Hepatocyte (in vitro differentiated cells): Measurements from ENCODE around the gene CLEC16A. TPM values are rescaled to one million over a fixed set of nuclear protein-coding genes. Genes with fewer than 3 reads are reported as not detected.

ENCODE experiments used
- DNase-seq: peaks from one replicate; pipeline ENCODE4 v3.0.0-alpha.2; 2016; ENCODE audit warnings: low spot score
- H2AFZ ChIP-seq: fragments of 200-600 bp; sonication (generic); 2 replicates; pipeline ENCODE4 v1.6.0; 2016; ENCODE audit warnings: antibody characterized with exemption, mild to moderate bottlenecking
- H3K27ac ChIP-seq: fragments of 200-600 bp; sonication (generic); 2 replicates; pipeline ENCODE4 v1.5.1; 2016; ENCODE audit warnings: mild to moderate bottlenecking
- H3K27me3 ChIP-seq: fragments of 200-600 bp; sonication (generic); 2 replicates; pipeline ENCODE4 v1.6.1; 2016
- H3K36me3 ChIP-seq: fragments of 200-600 bp; sonication (generic); replicated peaks from 2 replicates; pipeline ENCODE4 v1.5.1; 2016; ENCODE audit warnings: low read depth; ENCODE audit not compliant: insufficient read depth
- H3K4me1 ChIP-seq: fragments of 200-600 bp; sonication (generic); 2 replicates; pipeline ENCODE4 v1.5.1; 2016; ENCODE audit warnings: mild to moderate bottlenecking, moderate library complexity; ENCODE audit not compliant: insufficient read depth
- H3K4me2 ChIP-seq: fragments of 200-600 bp; sonication (generic); 2 replicates; pipeline ENCODE4 v1.6.0; 2016
- H3K4me3 ChIP-seq: fragments of 200-600 bp; sonication (generic); 2 replicates; pipeline ENCODE4 v1.5.1; 2016; ENCODE audit warnings: mild to moderate bottlenecking
- H3K79me2 ChIP-seq: fragments of 200-600 bp; sonication (generic); 2 replicates; pipeline ENCODE4 v1.6.0; 2017; ENCODE audit warnings: mild to moderate bottlenecking
- H3K9me2 ChIP-seq: fragments of 200-600 bp; sonication (generic); replicated peaks from 2 replicates; pipeline ENCODE4 v1.6.0; 2017; ENCODE audit warnings: mild to moderate bottlenecking; ENCODE audit not compliant: insufficient read depth
- H3K9me3 ChIP-seq: fragments of 200-600 bp; sonication (generic); 2 replicates; pipeline ENCODE4 v1.5.1; 2016; ENCODE audit warnings: low read depth, mild to moderate bottlenecking
- H4K20me1 ChIP-seq: fragments of 200-600 bp; sonication (generic); 2 replicates; pipeline ENCODE4 v1.6.0; 2016; ENCODE audit warnings: mild to moderate bottlenecking; ENCODE audit not compliant: insufficient read depth, poor library complexity, severe bottlenecking
- CTCF ChIP-seq: fragments of 200-600 bp; sonication (generic); IDR thresholded peaks from 2 replicates; pipeline ENCODE4 v1.5.1; 2016; ENCODE audit warnings: antibody characterized with exemption, mild to moderate bottlenecking; ENCODE audit not compliant: poor library complexity
- EZH2 ChIP-seq: fragments of 200-600 bp; sonication (generic); IDR thresholded peaks from 2 replicates; pipeline ENCODE4 v1.6.1; 2016; ENCODE audit warnings: antibody characterized with exemption, mild to moderate bottlenecking, borderline replicate concordance
- EZH2phosphoT487 ChIP-seq: fragments of 200-600 bp; sonication (generic); IDR thresholded peaks from one replicate; pipeline ENCODE4 v1.6.1; 2018; ENCODE audit warnings: antibody characterized with exemption, mild to moderate bottlenecking, low read depth, moderate library complexity; ENCODE audit not compliant: unreplicated experiment, severe bottlenecking
- WGBS: methylation state at CpG from one replicate; pipeline ENCODE4 v1.1.6; 2016; ENCODE audit warnings: low lambda C conversion rate; ENCODE audit errors: missing lambda C conversion rate; 5-methylcytosine and 5-hydroxymethylcytosine counted together
- polyA plus RNA-seq: library from polyadenylated mRNA; unstranded; fragments of >200 nt; fragmentation: Nextera tagmentation; extraction: Ambion mirVana; gene quantifications from 2 replicates; pipeline ENCODE4 v1.2.1, GENCODE V29; 2016
- total RNA-seq: library from RNA; depleted of rRNA; stranded (reverse); fragments of >200 nt; gene quantifications from 2 replicates; pipeline ENCODE4 v1.2.3, GENCODE V29; 2014

Gene CLEC16A
- total and polyA plus RNA-seq, 2 experiments from 2014 or later, result 22.3 to 22.6 TPM

- DNase-seq, result no peak
- Histone ChIP-seq H3K9me2 (no peaks in the 10 kb centered on the region), H3K4me1 (peaks cover 61% of the 10 kb centered on the region), H3K4me2 (no peak overlapping the region), H4K20me1 (no peaks in the 10 kb centered on the region), H2AFZ (no peak overlapping the region), H3K27ac (no peak overlapping the region), H3K36me3 (no peaks in the 10 kb centered on the region), H3K79me2 (no peaks in the 10 kb centered on the region), H3K4me3 (no peak overlapping the region), H3K27me3 (no peaks in the 10 kb centered on the region), H3K9me3 (no peaks in the 10 kb centered on the region)
- no peak for TF ChIP-seq EZH2
- no peak for TF ChIP-seq CTCF
- no peak for TF ChIP-seq EZH2phosphoT487
- 72% methylated on average over 7 of the region's 7 CpGs for WGBS
Observed at GRCh38 chr16:11131706-11132105, 187.3 kb downstream of the CLEC16A start.

- Histone ChIP-seq H3K4me2 (peak overlapping the region; percentile 56), H3K27me3 (no peaks in the 10 kb centered on the region), H3K36me3 (no peaks in the 10 kb centered on the region), H4K20me1 (no peaks in the 10 kb centered on the region), H3K9me3 (no peaks in the 10 kb centered on the region), H3K4me3 (no peak overlapping the region), H2AFZ (no peak overlapping the region), H3K27ac (peak overlapping the region; percentile 80), H3K79me2 (no peaks in the 10 kb centered on the region), H3K4me1 (peaks cover 56% of the 10 kb centered on the region), H3K9me2 (no peaks in the 10 kb centered on the region)
- 18% methylated on average over 12 of the region's 12 CpGs for whole genome bisulfite sequencing
- TF ChIP-seq EZH2phosphoT487, result no peak
- no peak for TF ChIP-seq CTCF
- TF ChIP-seq EZH2, result no peak
- peak; percentile 93 for DNase-seq
Observed at GRCh38 chr16:11133344-11133943, 189.1 kb downstream of the CLEC16A start.

GRCh38 chr16:11134722-11135463 lies 190.5 kb downstream of the CLEC16A start:
- peak overlapping the region; percentile 80 for H3K27ac ChIP-seq

More at GRCh38 chr16:11134722-11135463, 190.5 kb downstream of the CLEC16A start:
- Histone ChIP-seq H3K4me1 (peaks cover 56% of the 10 kb centered on the region), H3K79me2 (no peaks in the 10 kb centered on the region), H3K4me2 (no peak overlapping the region), H3K36me3 (no peaks in the 10 kb centered on the region), H4K20me1 (no peaks in the 10 kb centered on the region), H3K27me3 (no peaks in the 10 kb centered on the region), H3K9me3 (no peaks in the 10 kb centered on the region), H3K9me2 (no peaks in the 10 kb centered on the region), H3K4me3 (no peak overlapping the region), H2AFZ (no peak overlapping the region)
- no peak for TF ChIP-seq EZH2phosphoT487
- no peak for TF ChIP-seq CTCF
- no peak for TF ChIP-seq EZH2
- WGBS, result 90% methylated on average over 11 of the region's 11 CpGs
- DNase-seq, result no peak
